Iris pigment epithelial cell (primary cell): ENCODE results near the gene CLDN5.
A peak's percentile ranks its signal among the peaks of the same experiment; 100 is the strongest.

Experiments used
- DNase-seq: peaks from one replicate; pipeline ENCODE4 v3.0.0-alpha.2; 2011; ENCODE audit warnings: low read depth

The CLDN5 gene

DNA sequence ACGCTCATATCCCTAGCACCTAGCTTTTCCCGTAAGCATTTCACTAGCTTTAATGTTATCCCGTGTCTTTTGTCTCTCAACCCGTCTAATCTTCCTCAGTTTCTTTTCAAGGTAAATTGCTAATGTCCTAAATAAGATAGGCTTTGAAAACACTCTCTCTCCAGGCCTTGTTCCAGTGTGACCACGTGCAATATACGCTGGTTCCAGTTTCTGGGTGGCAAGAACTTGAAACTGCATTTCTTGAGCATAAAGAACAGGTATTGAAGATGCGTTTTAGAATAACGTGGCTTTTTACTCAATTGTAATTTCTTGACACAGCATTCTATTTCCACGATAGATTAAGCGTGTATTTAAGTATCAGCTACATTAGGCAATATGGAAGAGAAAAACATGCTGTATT is 43.4 kb downstream of the CLDN5 start:
- DNase-seq, result no peak

GRCh38 chr22:19480173-19480568 is 44.0 kb downstream of the CLDN5 start:
- DNase-seq, result no peak

DNA sequence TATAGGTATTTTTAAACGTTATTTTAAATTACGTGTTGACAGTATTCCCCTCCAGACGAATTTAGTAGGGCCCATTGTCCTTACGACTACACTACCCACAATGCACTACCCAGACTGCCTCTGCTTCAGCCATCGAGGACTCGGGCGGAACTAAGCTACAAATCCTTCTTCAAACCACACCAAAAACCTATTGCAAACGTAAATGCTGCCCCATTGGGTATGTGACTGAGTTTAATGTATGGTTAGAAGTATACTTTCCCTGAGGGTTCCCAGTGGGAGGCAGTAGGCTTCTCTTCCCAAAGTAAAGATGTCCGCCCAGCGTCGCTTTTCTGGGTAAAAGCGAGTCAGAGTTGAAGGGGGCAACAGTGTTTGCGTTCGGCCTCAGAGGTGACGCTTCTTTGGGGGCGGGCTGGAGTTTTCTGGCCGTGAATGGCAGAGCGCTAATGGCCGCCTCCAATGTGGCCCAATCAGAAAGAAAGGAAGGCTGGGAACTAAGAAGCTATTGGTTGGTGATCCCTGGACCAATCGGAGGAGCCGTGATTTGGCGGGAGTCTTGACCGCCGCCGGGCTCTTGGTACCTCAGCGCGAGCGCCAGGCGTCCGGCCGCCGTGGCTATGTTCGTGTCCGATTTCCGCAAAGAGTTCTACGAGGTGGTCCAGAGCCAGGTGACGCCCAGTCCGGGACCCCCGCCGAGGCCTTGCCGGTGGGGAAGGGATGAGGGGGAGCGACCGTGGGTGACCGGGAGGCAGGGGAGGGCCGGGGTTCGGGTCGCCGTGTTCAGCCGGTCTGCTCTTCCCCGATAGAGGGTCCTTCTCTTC is 44.6 kb downstream of the CLDN5 start, which contains the start of gene CDC45:
Gene CDC45 (plus strand): TSS at position 566 of the 818 bp plus-strand sequence. CDS start 49 bp downstream, at position 615.
- peak; percentile 99 for DNase-seq

GRCh38 chr22:19478901-19479354 is 45.3 kb downstream of the CLDN5 start, which contains the start of gene UFD1:
TSS of gene UFD1 (minus strand) at chr22:19479193. CDS start at chr22:19479085, 108 bp downstream.
- peak; percentile 83 for DNase-seq

DNA sequence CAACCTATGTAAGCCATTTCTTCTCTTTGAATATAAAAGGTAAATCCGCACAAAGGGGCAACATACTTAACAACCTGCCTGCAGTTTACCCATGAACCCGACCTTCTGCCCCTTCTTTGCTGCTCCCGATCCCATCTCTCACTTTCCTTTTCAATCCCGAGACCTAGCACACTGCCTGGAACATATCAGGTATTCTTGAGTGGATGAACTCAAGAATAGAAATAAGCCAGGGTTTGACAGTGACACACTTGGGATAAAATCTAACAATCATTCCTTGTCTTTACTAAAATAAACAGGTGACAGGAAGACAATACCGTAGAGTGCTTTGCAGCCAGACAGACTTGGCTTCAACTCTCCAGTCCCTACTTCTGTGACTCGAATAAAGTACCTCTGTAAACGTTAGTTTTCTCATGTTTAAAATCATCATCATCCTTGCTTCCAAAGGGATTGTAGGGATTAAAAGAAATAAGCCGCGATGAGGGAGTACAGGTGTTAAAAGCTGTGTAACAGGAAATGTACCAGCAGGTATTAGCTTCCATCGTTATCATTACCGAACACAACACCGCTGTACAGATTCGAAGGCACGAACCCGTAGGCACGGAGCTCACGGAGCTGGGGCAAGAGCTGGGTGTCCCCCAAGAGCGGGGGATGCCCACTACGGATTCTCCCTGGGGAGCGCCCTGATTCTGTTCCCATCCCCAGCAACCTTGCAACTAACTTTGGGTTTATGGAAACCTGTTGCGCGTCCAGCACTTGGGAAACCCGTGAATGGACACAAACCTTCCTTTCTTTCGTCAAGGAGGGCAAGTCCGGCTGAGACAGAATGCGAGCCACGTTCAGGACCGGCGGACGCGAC is 45.9 kb downstream of the CLDN5 start:
- peak; percentile 16 for DNase-seq

DNA sequence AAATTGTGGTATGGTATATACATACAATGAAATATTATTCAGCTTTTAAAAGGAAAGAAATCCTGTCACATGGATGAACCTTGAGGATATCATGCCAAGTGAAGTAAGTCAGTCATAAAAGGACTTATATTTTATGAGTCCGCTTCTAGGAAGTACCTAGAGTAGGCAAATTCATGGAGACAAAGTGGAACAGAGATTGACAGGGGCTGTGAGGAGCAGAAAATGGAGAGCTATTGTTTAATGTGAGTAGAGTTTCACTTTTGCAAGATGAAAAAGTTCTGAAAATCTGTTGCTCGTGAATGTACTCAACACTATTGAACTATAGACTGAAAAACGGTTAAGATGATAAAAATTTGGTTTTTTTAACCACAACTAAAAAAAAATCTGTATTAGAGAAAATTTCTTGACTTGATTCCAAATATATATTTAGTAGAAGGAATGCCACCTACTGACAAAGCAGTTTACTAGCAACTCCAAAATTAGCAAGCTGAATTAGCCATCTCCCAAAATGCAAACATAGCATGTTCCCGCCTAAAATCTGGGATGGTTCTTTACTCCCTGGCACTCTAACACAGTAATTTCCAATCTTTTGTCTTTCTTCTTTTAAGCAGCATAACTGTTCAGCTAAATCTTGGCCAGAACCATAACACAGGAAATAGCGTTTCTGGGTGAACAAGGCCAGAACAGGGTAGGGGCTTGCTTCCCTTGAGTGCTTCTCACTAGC is 46.7 kb downstream of the CLDN5 start:
- no peak for DNase-seq

DNA sequence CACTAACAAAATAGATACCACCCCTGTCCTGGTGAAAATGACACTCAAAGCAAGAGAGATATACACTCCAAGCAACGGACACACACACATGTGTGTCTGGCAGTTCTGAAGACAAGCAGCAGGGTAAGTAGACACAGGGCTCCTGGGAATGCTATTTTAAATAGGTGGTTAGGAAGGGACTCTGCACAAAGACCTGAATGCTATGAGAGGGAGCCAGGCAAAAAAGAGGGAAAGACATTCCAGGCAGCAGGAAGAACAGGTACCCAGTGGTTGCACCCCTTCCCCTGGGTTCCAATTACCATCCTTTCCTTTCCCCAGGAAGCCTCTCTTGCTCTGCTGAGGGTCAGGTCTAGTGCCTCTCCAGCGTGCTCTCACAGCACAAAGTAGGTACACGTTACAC is 48.2 kb downstream of the CLDN5 start:
- no peak for DNase-seq

DNA sequence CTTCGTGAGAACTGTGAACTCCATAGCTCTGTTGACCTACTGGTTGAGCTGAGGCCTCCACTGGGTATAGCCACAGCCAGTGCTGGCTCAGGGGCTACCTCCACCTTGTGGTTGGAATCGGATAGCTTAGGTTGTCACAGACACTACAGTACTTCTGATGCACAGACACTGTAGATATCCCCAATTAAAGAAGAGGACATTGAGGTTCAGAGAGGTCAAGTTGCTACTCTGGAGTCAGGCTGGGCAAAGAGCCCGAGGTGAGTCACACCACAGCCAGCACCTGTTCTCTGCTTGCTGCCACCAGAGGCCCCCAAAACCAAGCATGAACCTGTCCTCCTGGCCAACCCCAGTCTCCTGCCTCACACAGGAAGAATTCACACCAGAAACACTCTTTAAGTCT is 50.6 kb downstream of the CLDN5 start:
- peak; percentile 28 for DNase-seq
